GM12801 (cell line): Measurements from ENCODE around the gene DEGS2.

Experiments used
- CTCF ChIP-seq: IDR thresholded peaks from one replicate; pipeline ENCODE4 v1.5.1; 2011; ENCODE audit warnings: control low read depth; ENCODE audit not compliant: insufficient read length; ENCODE audit errors: extremely low read depth

The DEGS2 gene

GRCh38 chr14:100165376-100165775, 5.9 kb upstream of the DEGS2 start:
- TF ChIP-seq CTCF = no peak

- no peak for TF ChIP-seq CTCF
These were observed 1.1 kb upstream of the DEGS2 start for GRCh38 chr14:100160534-100160916.

DNA sequence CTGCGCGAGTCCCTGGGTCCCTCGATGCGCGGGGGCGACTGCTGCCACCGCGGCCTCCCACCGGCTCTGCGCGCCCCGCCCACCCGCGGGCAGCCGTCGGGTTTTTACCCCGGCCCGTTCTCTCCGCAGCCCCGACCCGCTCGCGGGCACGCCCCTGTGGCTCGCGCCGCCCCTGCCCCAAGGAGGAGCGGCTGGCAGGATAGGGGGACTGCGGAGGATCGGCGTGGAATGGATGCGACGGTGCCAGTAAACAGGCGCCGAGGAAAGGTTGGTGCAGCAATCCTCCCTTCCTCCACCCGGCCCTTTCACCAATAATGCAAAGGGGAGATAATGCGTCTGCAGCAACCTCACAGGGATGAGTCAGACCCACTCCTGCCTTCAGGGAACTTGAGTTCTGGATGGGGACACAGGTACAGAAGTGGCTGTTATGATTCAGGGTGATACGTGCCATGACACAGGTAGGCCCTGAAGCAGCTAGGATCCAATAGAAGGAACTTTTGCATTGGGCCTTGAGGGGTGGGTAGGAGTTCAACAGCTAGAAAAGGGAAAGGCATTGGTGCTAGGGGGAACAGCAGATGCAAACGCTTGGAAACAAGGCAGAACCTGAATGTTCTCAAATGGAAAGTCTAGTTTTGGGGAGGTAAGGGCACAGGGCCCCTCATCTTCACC, 554 bp upstream of the DEGS2 start:
- TF ChIP-seq CTCF = no peak

DNA sequence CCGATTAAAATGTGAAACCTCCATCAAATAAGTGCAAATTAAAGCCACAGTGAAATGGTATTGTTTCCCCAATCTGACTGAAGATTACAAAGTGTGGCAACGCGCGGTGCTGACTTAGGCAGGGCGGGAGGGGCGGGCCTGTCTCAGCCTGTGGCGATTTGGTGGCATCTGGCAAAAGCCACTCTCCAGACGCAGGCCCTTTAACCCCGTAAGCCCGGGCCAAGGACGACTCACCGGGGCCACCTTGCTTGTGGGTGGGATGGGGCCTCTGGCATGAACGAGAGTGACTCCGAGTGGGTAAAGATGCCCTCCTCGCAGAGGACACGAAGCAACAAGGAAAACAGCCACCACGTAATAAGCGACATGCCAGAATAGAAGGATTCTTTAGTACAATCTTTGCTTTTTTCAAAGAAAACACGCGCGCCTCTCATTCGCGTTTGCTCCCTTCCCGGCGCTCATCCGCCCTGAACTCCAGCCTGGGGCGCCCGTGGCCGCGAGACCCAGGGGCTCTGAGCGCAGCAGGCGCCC, 815 bp downstream of the DEGS2 start:
- no peak for TF ChIP-seq CTCF

- no peak for TF ChIP-seq CTCF
These were observed 2.7 kb downstream of the DEGS2 start for GRCh38 chr14:100156776-100157175.

DNA sequence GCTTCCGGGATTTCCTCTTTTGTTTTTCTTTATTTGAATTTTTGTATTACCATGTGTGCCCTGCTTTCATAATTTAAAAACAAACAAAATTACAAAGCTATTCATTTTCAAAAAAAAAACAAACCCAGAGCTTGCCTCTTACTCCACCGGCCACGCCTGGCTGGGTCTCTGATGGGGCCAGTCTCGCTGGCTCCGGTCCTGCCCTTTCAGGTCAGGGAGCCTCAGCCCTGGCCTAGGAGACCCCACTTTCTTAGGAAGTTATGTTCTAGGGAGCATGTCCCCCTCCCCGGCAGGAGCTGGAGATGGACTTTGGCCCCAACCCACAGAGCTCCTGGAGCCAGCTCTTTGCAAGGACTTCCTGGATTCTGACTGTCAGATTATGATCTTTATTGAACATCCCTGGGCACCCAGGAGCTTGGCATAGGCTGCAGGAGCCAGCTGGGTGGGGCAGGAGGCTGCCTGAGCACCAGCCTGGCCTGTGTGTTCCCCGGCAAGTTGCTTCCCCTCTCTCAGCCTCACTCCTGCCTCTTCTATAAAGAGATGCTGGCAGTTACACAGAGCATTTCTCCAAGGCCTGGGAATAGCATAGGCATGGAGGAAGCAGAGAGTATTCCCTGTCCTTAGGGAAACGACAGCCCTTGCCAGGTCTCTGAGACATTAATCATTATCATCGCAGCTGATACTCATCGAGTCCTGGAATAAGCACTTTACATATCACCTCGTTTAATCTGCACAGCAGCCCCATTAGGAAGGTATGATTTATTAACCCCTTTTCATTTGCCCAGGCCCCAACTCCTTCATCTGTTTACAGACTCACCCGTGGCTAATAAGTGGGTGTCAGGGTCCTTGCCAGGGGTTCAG, 3.5 kb downstream of the DEGS2 start:
- TF ChIP-seq CTCF = no peak

DNA sequence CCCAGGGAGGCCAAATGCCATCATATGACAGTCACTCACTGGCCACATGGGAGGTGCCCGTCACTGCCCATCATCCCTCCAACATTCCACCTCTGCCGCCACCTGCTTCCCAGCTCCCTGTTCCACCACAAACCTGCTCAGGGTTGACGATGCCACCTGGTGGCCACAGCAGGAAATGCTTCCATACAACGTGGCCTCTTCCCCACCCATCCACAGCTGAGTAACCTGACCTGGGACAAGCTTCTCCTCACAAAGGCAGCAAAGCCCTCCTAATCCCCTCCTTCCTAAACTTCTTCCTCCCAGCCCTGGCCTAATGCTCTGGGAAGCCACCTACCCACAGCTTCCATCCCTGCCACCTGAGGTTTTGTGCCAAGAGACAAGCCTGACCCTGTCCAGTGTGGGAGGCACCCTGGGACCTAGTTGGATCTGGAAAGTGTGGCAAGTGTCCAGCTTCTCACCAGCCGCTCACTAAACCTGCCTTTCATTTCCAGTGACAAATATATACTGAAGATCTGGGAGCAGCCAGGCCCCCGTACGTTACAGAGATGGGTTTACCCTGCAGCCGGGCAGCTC, 4.3 kb downstream of the DEGS2 start:
- TF ChIP-seq CTCF = no peak
